Gastroesophageal sphincter (tissue), 3 donors: ENCODE measurements around the gene FAM131B.

Experiments
- EP300 ChIP-seq: sonication (generic); formaldehyde crosslinking; IDR thresholded peaks from one replicate; pipeline ENCODE4 v1.6.1; 2017; ENCODE audit warnings: antibody characterized with exemption, mild to moderate bottlenecking
- POLR2A ChIP-seq, 2 donors: fragments of 450-650 bp; IDR thresholded peaks; one replicate each; pipeline ENCODE4 v1.6.1; 2017; ENCODE audit warnings: antibody characterized with exemption in 2 of 2, mild to moderate bottlenecking in 2 of 2, moderate library complexity in 1 of 2
- POLR2AphosphoS5 ChIP-seq: sonication (generic); formaldehyde crosslinking; IDR thresholded peaks from one replicate; pipeline ENCODE4 v1.6.1; 2017; ENCODE audit warnings: antibody characterized with exemption
- TF ChIP-seq, protein P1 (sequence below), 4 experiments: fragments of 200-600 bp in 2 of 4; fragments of 450-650 bp in 2 of 4; sonication (generic) in 1 of 4; IDR thresholded peaks; one replicate each; pipeline ENCODE4 v1.5.1; 2017 to 2019; ENCODE audit warnings: antibody characterized with exemption in 4 of 4, mild to moderate bottlenecking in 2 of 4, moderate library complexity in 2 of 4

GRCh38 chr7:143358626-143359025 lies 3.9 kb downstream of the FAM131B start:
- TF ChIP-seq, protein P1, sequence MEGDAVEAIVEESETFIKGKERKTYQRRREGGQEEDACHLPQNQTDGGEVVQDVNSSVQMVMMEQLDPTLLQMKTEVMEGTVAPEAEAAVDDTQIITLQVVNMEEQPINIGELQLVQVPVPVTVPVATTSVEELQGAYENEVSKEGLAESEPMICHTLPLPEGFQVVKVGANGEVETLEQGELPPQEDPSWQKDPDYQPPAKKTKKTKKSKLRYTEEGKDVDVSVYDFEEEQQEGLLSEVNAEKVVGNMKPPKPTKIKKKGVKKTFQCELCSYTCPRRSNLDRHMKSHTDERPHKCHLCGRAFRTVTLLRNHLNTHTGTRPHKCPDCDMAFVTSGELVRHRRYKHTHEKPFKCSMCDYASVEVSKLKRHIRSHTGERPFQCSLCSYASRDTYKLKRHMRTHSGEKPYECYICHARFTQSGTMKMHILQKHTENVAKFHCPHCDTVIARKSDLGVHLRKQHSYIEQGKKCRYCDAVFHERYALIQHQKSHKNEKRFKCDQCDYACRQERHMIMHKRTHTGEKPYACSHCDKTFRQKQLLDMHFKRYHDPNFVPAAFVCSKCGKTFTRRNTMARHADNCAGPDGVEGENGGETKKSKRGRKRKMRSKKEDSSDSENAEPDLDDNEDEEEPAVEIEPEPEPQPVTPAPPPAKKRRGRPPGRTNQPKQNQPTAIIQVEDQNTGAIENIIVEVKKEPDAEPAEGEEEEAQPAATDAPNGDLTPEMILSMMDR (IDR thresholded peaks at IDR 0.05), result no peak
- TF ChIP-seq POLR2AphosphoS5 (no peak), POLR2A (IDR thresholded peaks at IDR 0.05) (no peak), EP300 (no peak)
